HTR-8/SVneo (cell line): ENCODE data around the gene LRRD1.
"Not testable (repeated sequence)": the region's sequence is repeated elsewhere in the genome, so short reads cannot be mapped to it uniquely, and the experiment has no call there.

Experiments
- DNase-seq: peaks from one replicate; pipeline ENCODE4 v3.0.0; 2011; ENCODE audit warnings: low spot score, mixed read lengths; ENCODE audit not compliant: insufficient read length
- FAIRE-seq: peaks from 2 replicates; lab custom pipeline; 2011; peaks lifted over from hg19 to GRCh38; lab: Jason Lieb, UNC

LRRD1 gene

DNA sequence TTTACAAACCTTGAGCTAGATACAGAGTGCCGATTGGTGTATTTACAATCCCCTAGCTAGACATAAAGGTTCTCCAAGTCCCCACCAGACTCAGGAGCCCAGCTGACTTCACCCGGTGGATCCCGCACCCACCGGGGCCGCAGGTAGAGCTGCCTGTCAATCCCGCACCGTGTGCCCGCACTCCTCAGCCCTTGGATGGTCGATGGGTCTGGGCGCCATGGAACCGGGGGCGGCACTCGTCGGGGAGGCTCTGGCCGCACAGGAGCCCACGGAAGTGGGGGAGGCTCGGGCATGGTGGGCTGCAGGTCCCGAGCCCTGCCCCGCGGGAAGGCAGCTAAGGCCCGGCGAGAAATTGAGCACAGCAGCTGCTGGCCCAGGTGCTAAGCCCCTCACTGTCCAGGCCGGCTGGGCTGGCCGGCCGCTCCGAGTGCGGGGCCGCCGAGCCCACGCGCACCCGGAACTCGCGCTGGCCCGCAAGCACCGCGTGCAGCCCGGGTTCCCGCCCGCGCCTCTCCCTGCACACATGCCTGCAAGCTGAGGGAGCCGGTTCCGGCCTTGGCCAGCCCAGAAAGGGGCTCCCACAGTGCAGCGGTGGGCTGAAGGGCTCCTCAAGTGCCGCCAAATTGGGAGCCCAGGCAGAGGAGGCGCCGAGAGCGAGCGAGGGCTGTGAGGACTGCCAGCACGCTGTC lies 35.6 kb downstream of the LRRD1 start:
- not testable (repeated sequence) for FAIRE-seq, DNase-seq

DNA sequence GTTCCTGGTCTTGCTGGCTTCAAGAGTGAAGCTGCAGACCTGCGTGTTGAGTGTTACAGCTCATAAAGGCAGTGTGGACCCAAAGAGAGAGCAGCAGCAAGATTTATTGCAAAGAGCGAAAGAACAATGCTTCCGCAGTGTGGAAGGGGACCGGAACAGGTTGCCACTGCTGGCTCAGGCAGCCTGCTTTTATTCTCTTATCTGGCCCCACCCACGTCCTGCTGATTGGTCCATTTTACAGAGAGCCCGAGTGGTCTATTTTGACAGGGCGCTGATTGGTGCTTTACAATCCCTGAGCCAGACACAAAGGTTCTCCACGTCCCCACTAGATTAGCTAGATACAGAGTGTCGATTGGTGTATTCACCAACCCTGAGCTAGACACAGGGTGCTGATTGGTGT lies 36.2 kb downstream of the LRRD1 start:
- FAIRE-seq, DNase-seq: not testable (repeated sequence)

DNA sequence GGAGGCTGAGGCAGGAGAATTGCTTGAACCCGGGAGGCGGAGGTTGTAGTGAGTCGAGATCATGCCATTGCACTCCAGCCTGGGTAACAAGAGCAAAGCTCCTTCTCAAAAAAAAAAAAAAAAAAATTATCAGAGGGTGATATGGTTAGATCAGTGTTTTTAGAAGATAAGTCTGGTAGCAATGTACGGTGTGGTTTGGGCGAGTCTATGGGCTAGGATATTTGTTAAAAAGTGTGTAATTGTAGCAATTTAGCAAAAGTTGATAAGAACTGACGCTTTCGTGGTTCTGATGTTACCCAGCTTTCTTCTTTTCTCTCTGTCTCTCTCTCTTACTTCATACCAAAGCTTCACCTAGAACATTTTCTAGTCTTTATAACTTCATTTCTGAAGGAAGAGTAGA lies 37.8 kb downstream of the LRRD1 start:
- DNase-seq: no peak
- FAIRE-seq: no peak

DNA sequence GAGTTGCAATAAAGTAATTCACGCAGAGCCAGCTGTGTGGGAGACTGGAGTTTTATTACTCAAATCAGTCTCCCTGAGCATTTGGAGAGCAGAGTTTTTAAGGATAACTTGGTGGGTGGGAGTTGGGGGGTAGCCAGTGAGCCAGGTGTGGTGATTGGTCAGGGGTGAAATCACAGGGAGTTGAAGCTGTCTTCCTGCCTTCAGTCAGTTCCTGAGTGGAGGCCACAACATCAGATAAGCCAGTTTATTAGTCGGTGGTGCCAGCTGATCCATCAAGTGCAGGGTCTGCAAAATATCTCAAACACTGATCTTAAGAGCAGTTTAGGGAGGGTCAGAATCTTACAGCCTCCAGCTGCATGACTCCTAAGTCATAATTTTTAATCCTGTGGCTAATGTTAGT lies 41.4 kb downstream of the LRRD1 start:
- FAIRE-seq (no peak), DNase-seq (no peak)

DNA sequence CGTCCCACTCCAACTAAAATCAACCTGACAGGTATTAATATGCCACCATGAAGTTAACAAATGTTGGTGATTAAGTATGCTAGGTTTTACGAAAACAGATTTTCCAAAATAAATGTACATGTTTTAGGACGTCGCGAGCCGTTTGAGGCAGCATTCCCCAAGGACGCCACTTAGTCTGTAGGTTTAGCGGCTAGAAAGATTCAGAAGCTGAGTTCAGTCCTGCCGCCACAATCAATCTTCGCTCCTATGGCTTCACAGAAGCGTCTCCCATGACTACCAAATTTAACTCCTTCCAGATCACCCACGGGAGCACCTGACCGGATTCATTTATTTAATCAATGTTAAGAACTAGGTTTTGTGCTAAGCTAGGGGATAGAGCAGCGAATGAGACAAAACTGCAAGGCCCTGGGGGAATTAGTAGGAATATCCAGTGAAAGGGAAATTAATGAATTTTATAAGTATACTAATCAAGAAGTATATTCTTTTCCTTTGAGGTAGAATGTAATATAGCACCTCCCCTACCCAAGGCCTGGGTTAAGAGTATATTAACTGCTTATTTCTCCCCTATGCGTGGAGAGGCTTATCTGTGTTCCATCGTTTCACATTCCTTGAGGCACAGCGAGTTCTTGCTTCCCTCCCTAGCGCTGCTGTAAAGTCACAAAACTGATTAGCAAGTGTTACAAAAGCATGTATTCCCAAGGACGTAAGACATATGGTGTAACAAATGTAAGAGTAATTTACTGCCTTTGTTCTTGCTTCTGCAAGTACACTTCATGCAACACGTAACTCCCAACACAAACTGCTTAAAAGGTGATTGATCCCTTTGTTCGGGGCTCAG lies 43.7 kb downstream of the LRRD1 start:
- no peak for DNase-seq
- FAIRE-seq: no peak

DNA sequence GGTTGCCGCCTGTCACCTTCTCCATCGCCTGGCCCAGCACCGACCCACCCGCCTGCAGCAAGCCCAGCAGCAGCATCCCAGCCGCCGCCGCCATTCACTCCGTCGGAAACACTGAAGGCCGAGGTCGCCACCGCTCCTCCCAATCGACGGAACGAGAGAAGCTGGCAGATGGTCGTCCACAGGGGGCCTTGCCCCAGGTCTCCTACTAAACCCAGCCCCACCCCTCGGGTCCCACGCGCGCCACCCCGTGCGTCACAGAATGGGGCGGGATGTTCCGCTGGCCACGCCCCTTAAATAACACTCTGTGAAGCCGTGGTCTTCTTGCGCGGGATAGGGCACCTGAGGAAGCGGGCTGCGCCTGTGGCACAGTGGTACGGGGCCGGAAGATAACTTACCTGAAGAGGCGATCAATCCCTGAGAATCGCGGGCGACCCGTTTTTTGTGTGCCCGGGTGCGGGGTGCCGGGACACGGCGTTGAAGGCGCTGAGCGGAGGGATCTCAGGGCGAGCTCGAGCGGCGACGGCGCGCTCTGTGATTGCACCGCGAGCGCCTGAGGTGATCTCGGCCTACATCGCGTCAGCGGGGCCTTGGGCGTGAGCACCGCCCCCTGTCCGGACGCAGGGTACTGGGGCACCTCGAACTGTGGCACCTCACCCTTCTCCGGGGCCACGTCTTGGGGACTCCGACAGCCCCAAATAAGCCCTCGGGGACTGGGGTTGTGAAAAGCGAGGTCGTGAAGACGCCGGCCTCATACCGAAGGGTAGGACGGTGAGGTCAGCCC lies 44.5 kb downstream of the LRRD1 start, which contains the start of gene CYP51A1:
TSS of gene CYP51A1 (minus strand) at position 207 of the 781 bp plus-strand sequence. CDS start at position 94, 113 bp downstream.
- DNase-seq: peak; percentile 79
- FAIRE-seq: no peak

DNA sequence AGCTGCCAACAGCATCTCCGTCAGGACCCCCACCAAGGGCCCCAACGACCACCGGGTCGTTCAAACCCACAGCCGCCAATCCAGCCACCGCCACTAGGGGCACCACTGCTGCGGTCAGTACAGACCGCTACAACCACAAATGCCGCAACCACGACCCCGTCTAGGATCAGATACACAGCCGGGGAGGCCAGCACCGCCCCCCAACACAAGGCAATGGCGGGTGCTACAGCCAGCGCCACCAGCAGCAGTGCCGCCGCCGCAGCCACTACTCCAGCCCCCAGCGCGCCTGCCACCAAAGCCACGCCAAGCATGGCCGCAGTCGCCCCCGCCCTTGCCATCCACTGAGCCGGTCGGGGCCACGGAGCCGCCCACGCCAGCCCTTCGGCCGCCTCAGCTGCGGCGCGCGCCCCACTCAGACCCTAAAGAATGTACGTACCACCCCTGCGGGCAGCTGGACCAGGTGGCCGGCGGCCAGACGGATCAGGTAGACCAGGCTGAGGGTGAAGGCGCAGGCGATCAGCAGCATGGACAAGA lies 45.1 kb downstream of the LRRD1 start:
- FAIRE-seq (no peak), DNase-seq (peak; percentile 20)

DNA sequence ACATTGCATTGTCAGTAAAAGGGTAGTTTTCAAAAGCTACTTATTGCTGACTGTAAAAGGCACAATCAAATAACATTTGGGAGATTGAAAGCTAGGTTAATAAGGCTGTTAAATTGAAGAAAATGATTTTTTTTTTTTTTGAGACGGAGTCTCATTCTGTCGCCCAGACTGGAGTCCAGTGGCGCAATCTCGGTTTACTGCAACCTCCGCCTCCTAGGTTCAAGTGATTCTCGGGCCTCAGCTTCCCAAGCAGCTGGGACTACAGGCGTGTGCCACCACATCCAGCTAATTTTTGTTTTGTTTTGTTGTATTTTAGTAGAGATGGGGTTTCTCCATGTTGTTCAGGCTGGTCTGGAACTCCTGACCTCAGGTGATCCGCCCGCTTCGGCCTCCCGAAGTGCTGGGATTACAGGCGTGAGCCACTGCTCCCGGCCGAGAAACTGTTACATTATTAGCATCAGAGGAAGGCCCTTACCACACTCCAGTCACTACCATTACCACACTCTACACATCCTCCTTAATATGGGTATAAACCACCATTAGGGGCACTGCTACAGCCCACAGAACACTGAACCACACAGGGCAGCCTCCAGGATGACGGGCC lies 45.7 kb downstream of the LRRD1 start:
- peak; percentile 5 for DNase-seq
- no peak for FAIRE-seq

DNA sequence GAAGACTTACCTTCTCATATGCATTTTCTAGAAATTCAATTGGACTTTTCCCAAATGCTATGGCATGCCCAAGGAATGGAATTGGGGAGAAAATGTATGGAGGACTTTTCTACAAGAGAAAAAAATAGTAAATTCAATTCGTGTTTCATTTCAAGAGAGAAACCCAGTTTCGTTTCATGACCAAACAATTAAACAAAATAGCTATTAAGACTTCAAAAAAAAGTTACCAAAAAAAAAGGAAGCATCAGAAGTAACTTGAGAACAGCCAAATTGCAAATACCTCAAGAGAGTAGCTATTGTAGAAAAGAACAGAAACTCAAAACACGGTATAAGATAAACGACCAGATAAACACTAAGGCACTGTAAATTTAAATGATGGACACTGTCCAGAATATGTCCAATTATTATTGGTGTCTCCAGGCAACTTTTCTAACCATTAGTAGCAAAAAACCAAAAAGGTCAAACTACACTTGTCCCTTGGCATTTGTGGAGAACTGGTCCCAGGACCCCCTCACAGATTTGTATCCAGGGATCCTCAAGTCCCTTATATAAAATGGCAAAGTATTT lies 47.1 kb downstream of the LRRD1 start:
- DNase-seq (no peak), FAIRE-seq (no peak)

DNA sequence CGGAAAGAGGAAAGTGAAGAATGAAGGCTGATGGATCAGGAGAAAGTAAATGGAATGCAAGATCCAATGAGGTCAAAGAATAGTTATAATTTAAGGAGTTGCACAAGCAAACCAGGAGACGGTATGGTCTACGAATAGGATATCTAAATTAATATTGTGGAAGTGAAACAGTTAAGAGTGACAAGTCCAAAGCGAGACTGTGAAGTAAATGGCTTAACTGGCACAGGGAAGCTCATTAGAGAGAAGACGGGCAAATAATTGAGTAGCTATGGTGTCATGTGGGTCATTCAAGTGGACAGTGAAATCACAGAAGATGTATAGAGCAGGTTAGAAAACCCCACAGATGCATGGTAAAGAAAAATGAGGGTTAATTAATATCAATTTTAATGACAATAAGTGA lies 47.8 kb downstream of the LRRD1 start:
- FAIRE-seq (no peak), DNase-seq (no peak)

DNA sequence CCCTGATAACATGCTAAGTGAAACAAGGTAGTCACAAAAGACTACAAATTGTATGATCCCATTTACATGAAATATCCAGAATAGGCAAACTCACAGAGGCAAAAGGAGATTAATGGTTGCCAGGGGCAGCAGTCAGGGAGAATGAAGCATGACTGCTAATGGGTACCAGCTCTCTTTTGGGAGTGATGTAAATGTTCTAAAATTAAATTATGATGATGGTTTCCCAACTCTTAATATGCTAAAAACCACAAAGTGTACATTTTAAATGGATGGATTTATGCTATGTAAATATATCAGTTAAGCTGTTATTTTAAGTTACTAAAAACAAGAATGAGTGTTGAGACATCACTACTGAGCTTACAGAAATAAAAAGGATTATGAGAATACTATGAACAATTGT lies 57.3 kb downstream of the LRRD1 start:
- FAIRE-seq (no peak), DNase-seq (no peak)

DNA sequence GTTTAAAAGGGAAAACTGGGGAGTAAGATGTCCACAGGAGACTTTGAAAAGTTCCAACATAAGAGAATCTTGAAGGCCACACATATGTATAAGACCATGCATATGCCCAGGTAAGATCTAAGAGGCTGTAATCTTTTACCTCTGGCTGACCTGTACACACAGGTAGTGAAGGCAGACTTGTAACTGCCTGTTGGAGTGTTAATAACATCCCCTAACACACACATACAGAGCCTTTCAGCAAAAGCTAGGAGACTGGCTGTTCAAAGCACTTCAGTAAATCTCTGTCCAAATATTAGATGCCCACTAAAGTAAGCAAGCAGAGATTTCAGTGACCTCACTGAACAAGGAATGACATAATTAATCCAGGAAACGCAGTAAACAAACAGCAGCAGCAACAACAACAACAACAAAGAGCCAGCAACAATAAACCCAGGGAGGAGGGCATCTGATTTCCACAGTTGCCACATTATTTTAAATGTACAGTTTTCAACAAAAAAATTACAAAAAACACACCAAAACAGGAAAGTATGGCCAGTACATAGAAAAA lies 59.7 kb downstream of the LRRD1 start:
- FAIRE-seq: no peak
- DNase-seq: no peak

DNA sequence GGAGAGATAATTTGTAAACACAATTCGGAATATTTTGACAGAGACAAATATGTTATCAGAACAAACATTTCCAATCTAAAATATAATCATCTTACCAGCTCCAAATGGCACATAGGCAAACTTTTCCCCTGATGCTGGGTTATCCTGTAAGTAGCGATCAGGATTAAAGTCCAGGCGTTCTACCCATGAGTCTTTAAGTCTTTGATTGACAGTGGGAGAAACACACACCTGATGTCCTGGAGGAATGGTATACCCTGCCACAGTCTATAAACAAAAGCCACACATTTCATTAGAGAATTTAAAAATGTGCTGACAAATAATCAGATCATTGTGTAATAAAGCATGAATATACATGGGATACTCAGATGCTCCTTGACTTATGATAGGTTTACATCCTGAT lies 62.0 kb downstream of the LRRD1 start:
- FAIRE-seq (no peak), DNase-seq (no peak)

DNA sequence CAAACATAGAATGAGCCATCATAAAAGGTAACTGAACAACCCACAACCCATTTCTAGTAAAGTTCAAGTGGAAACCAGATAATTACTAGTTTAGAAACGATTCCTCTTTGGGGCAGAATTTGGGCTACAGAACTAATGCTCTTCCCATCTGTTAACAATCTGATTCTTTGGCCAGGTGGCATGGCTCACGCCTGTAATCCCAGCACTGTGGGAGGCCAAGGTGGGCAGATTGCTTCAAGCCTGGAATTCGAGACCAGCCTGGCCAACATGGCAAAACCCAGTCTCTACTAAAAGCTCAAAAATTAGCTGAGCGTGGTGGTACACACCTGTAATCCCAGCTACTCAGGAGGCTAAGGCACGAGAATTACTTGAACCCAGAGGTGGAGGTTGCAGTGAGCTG lies 63.1 kb downstream of the LRRD1 start:
- no peak for FAIRE-seq
- no peak for DNase-seq

DNA sequence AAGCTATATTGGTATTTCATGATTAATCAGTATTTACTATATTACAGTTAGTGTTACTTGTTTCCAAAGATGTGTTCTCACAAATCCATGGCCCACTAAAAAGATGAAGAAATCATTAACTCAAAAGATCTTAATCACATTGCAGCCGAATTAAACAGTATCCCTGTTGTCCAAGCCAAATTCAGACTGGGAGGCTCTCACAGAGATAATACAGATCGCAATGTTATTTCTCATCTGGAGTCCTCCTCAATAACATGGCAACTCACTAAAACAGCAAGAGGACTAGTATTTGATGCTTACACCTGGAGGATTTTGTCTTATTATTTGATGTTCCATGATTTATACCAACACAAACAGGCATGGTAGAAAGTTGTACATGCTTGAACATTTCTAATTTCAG lies 68.1 kb downstream of the LRRD1 start:
- FAIRE-seq: no peak
- no peak for DNase-seq

DNA sequence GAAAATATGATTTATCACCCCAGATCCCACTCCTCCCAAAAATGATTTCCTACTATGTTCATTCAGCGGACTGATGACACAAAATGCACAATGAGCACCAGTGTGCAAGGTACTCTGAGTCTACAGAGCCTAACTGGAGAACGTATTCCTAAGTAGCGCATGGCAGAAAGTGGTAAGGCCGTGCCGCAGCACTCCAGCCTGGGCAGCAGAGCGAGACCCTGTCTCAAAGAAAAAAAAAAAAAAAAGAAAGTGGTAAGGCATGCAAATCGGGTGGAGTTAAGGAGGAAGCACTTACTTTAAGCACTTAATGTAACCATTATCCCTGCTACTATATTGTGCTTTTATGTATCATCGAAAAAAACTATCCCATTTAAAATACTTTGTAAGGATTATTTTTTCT lies 70.1 kb downstream of the LRRD1 start:
- DNase-seq (no peak), FAIRE-seq (no peak)

DNA sequence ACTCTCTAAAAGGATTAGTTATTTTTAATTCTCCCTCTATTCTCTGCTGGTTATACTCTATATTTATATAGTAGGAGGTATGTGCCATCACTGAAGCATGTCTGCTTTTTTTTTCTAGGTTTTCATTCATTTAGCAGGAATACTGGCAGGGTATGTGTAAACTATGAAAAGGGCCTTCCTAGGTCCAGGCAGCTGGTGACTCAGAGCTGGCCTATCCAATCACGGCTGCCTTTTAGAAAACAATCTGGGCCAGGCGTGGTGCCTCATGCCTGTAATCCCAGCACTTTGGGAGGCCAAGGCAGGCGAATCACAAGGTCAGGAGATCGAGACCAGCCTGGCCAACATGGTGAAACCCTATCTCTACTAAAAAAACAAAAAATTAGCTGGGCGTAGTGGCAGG lies 76.1 kb downstream of the LRRD1 start:
- DNase-seq, FAIRE-seq: not testable (repeated sequence)

DNA sequence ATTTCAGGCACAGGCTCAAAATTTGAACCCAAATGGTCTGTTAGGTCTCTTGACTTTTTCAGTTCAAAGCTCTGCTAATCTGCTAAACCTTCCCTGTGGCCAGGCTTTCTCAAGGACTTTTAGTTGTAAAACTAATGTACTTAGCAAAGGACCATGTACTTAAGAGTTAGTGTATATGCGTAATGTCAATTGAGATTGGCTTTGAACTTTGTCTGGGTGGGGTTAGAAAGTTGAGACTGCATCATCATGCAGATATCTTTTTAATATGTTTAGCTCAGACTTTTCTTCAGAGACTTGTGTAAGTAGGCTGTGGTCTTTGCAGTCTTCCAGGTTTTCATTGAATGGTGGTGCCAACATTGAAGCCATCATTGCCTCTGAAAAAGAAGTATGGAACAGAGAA lies 78.4 kb downstream of the LRRD1 start:
- FAIRE-seq (no peak), DNase-seq (no peak)

DNA sequence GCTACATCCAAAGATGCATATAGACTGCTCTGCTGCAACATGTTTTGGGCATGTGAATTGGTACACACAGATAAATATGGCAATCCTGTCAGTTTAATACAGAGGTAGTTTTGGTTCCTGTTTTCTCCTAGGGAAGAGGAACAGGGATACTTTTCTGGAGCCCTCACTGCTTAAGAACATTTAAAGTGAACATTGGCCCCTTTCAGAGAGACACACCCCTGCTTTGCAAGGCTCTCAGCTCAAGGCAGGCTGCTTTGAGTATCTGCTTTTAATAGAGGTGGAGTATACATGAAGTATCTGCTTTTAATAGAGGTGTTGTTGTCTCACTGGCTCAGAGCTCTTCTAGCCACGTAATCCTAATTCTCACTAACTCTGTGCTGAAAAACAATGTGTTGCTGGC lies 83.6 kb downstream of the LRRD1 start:
- DNase-seq (no peak), FAIRE-seq (no peak)
